ENCODE results near the gene CFLAR.
"Not testable (repeated sequence)": the region's sequence is repeated elsewhere in the genome, so short reads cannot be mapped to it uniquely, and the experiment has no call there.

CFLAR gene

DNA sequence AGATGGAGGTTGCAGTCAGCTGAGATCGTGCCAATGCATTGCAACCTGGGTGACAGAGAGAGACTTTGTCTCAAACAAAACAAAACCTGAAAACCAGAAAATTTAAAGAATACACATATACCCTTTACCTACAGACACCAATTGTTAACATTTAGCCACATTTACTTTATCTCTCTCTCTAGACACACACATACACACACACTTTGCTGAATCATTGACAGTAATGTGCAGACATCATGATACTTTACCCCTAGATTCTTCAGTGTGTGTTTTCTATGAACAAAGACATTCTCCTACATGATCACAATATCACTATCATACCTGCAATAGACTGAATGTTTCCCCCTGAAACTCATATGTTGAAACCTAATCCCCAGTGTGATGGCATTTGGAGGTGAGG, 10.2 kb upstream of the CFLAR start:
- Histone ChIP-seq H3K4me3 (ENCODE audit: low read depth, low read length) (no peak overlapping the region), H3K9me3 (ENCODE audit: control insufficient read depth, insufficient read depth, low read depth, low read length) (no peaks in the 10 kb centered on the region), H3K9ac (ENCODE audit: low read length) (no peak overlapping the region), H3K27me3 (ENCODE audit: control insufficient read depth, insufficient read depth, low read length) (no peaks in the 10 kb centered on the region), H3K4me1 (ENCODE audit: control insufficient read depth, insufficient read depth, low read length) (no peaks in the 10 kb centered on the region), H3K36me3 (ENCODE audit: control insufficient read depth, insufficient read depth, low read length) (no peaks in the 10 kb centered on the region), H3K27ac (ENCODE audit: low read depth, low read length) (no peak overlapping the region)

DNA sequence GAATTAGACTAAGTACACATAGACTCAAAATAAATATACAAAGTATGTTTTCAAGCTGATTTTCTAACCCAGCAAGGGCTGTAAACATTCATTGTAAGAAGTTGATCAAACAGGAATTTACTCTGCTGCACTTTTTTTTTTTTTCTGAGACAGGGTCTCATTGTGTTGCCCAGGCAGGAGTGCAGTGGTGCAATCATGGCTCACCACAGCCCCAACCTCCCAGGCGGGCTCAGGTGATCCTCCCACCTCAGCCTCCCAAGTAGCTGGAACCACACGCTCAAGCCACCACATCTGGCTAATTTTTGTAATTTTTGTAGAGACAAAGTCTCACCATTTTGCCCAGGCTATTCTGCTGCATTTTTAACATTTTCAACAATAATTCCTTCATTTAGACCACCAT, 8.3 kb upstream of the CFLAR start:
- Histone ChIP-seq H3K9ac (ENCODE audit: low read length) (no peak overlapping the region), H3K27ac (ENCODE audit: low read depth, low read length) (no peak overlapping the region), H3K27me3 (ENCODE audit: control insufficient read depth, insufficient read depth, low read length) (no peaks in the 10 kb centered on the region), H3K36me3 (ENCODE audit: control insufficient read depth, insufficient read depth, low read length) (no peaks in the 10 kb centered on the region), H3K4me1 (ENCODE audit: control insufficient read depth, insufficient read depth, low read length) (no peaks in the 10 kb centered on the region), H3K4me3 (ENCODE audit: low read depth, low read length) (no peak overlapping the region), H3K9me3 (ENCODE audit: control insufficient read depth, insufficient read depth, low read depth, low read length) (no peaks in the 10 kb centered on the region)

DNA sequence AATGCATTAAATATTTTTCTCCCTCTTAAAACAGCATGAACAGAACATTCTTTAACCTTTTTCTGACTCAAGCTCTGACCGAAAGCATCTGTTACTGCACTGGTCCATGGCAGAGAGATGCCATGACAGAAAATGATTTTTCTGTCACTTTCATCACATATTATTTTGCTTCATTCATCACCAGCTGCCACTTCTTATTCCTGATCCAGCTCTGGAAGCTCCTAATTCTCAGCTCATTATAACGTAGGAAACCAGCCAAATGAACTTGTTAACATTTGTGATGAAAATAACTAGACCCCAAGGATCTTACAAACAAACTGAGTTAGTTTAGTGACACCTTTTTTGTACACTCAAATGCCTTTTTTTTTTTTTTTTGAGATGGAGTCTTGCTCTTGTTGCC, 7.6 kb upstream of the CFLAR start:
- Histone ChIP-seq H3K4me1 (ENCODE audit: control insufficient read depth, insufficient read depth, low read length) (no peaks in the 10 kb centered on the region), H3K27me3 (ENCODE audit: control insufficient read depth, insufficient read depth, low read length) (no peaks in the 10 kb centered on the region), H3K9me3 (ENCODE audit: control insufficient read depth, insufficient read depth, low read depth, low read length) (no peaks in the 10 kb centered on the region), H3K9ac (ENCODE audit: low read length) (no peak overlapping the region), H3K27ac (ENCODE audit: low read depth, low read length) (no peak overlapping the region), H3K36me3 (ENCODE audit: control insufficient read depth, insufficient read depth, low read length) (no peaks in the 10 kb centered on the region), H3K4me3 (ENCODE audit: low read depth, low read length) (no peak overlapping the region)

DNA sequence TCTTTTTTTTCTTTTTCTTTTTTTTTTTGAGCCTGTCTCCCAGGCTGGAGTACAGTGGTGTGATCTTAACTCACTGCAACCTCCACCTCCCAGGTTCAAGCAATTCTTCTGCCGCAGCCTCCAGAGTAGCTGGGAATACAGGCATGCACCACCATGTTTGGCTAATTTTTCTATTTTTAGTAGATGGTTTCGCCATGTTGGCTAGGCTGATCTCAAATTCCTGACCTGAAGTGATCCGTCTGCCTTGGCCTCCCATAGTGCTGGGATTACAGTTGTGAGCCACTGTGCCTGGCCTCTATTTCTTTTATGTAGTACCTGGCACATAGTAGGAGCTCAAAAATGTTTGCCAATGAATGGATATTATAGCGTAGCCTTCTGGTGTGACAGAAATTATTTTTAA, 6.8 kb upstream of the CFLAR start:
- H3K27me3 ChIP-seq (ENCODE audit: control insufficient read depth, insufficient read depth, low read length): no peaks in the 10 kb centered on the region
- no peaks in the 10 kb centered on the region for H3K36me3 ChIP-seq (ENCODE audit: control insufficient read depth, insufficient read depth, low read length)
- no peak overlapping the region for H3K9ac ChIP-seq (ENCODE audit: low read length)
- H3K4me1 ChIP-seq (ENCODE audit: control insufficient read depth, insufficient read depth, low read length): no peaks in the 10 kb centered on the region
- no peak overlapping the region for H3K27ac ChIP-seq (ENCODE audit: low read depth, low read length)
- H3K9me3 ChIP-seq (ENCODE audit: control insufficient read depth, insufficient read depth, low read depth, low read length): no peaks in the 10 kb centered on the region
- H3K4me3 ChIP-seq (ENCODE audit: low read depth, low read length): no peak overlapping the region

DNA sequence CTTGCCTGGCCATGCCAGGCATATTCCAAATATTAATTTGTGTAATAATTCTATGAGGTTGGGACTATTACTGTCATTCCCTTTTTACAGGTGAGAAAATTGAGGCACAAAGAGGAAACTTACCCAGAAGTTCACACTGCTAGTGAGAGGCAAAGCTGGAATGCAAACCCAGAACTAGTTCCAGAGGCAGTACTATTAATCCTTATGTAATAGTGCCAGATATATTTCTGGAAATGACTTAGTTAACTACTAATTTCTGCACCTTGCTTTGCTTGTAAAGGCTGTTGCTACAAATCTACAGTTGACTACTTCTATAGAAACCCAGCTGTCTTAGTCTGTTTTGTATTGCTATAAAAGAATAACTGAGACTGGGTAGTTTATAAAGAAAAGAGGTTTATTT, 5.3 kb upstream of the CFLAR start:
- no peak overlapping the region for H3K27ac ChIP-seq (ENCODE audit: low read depth, low read length)
- H3K9me3 ChIP-seq (ENCODE audit: control insufficient read depth, insufficient read depth, low read depth, low read length): 0 out of 2 replicates have a peak, but pooled peaks cover 3% of the 10 kb centered on the region
- no peaks in the 10 kb centered on the region for H3K4me1 ChIP-seq (ENCODE audit: control insufficient read depth, insufficient read depth, low read length)
- H3K9ac ChIP-seq (ENCODE audit: low read length): no peak overlapping the region
- H3K27me3 ChIP-seq (ENCODE audit: control insufficient read depth, insufficient read depth, low read length): no peaks in the 10 kb centered on the region
- no peak overlapping the region for H3K4me3 ChIP-seq (ENCODE audit: low read depth, low read length)
- no peaks in the 10 kb centered on the region for H3K36me3 ChIP-seq (ENCODE audit: control insufficient read depth, insufficient read depth, low read length)

DNA sequence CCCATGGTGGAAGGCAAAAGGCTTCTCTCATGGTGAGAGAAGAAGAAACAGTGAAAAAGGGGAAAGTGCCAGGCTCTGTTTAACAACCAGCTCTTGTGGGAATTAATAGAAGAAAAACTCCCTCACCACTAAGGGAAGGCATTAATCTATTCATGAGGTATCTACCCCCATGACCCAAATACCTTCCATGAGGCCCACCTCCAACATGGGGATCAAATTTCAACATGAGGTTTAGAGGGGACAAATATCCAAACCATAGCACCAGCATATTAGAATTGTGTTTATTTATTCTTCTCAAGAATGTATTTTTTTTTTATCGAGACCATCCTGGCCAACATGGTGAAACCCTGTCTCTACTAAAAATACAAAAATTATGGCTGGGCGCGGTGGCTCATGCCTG, 4.9 kb upstream of the CFLAR start:
- Histone ChIP-seq H3K27me3 (ENCODE audit: control insufficient read depth, insufficient read depth, low read length) (no peaks in the 10 kb centered on the region), H3K4me1 (ENCODE audit: control insufficient read depth, insufficient read depth, low read length) (no peaks in the 10 kb centered on the region), H3K27ac (ENCODE audit: low read depth, low read length) (no peak overlapping the region), H3K9me3 (ENCODE audit: control insufficient read depth, insufficient read depth, low read depth, low read length) (0 out of 2 replicates have a peak, but pooled peaks cover 3% of the 10 kb centered on the region), H3K36me3 (ENCODE audit: control insufficient read depth, insufficient read depth, low read length) (no peaks in the 10 kb centered on the region), H3K4me3 (ENCODE audit: low read depth, low read length) (no peak overlapping the region), H3K9ac (ENCODE audit: low read length) (no peak overlapping the region)

DNA sequence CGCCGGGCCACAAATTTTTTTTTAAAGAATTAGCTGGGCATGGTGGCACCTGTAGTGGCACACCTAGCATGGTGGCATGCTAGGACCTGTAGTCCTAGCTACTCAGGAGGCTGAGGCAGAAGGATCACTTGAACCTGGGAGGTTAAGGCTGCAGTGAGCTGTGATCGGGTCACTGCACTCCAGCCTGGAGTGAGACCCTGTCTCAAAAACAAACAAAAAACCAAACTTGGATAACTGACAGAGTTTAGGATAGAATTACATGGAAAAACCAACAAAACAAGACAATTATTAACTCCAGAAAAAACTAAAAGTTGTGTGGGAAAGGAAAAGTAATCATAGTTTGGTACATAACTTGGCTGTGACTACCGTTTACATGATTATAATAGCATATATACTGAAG, 1.6 kb upstream of the CFLAR start:
- peaks cover 20% of the 10 kb centered on the region for H3K4me1 ChIP-seq (ENCODE audit: control insufficient read depth, insufficient read depth, low read length)
- no peaks in the 10 kb centered on the region for H3K36me3 ChIP-seq (ENCODE audit: control insufficient read depth, insufficient read depth, low read length)
- H3K4me3 ChIP-seq (ENCODE audit: low read depth, low read length): no peak overlapping the region
- no peaks in the 10 kb centered on the region for H3K27me3 ChIP-seq (ENCODE audit: control insufficient read depth, insufficient read depth, low read length)
- 0 out of 2 replicates have a peak, but pooled peaks cover 3% of the 10 kb centered on the region for H3K9me3 ChIP-seq (ENCODE audit: control insufficient read depth, insufficient read depth, low read depth, low read length)
- H3K9ac ChIP-seq (ENCODE audit: low read length): no peak overlapping the region
- no peak overlapping the region for H3K27ac ChIP-seq (ENCODE audit: low read depth, low read length)

DNA sequence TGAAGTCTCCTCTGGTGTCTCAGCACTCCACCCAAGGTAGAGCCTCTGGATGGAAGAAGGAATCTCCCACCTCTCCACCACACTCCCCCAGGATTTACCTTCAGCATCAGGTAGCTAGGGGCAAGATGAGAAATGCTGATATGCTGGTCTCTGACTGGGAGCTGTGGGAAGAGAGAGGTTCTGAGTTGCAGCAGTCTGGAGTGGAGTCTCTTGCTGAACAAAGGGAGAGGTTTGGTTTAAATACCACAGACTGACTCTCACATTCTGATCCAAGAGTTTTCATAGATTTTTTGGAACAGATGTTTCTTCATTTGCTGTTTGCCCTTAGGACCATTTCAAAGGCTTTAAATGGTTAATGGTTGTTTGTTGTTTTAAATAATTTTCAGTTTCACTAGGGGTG, 1.1 kb upstream of the CFLAR start:
- H3K36me3 ChIP-seq (ENCODE audit: control insufficient read depth, insufficient read depth, low read length): no peaks in the 10 kb centered on the region
- no peaks in the 10 kb centered on the region for H3K27me3 ChIP-seq (ENCODE audit: control insufficient read depth, insufficient read depth, low read length)
- 0 out of 2 replicates have a peak, but pooled peaks cover 3% of the 10 kb centered on the region for H3K9me3 ChIP-seq (ENCODE audit: control insufficient read depth, insufficient read depth, low read depth, low read length)
- H3K4me3 ChIP-seq (ENCODE audit: low read depth, low read length): no peak overlapping the region
- H3K9ac ChIP-seq (ENCODE audit: low read length): no peak overlapping the region
- no peak overlapping the region for H3K27ac ChIP-seq (ENCODE audit: low read depth, low read length)
- peaks cover 22% of the 10 kb centered on the region for H3K4me1 ChIP-seq (ENCODE audit: control insufficient read depth, insufficient read depth, low read length)

DNA sequence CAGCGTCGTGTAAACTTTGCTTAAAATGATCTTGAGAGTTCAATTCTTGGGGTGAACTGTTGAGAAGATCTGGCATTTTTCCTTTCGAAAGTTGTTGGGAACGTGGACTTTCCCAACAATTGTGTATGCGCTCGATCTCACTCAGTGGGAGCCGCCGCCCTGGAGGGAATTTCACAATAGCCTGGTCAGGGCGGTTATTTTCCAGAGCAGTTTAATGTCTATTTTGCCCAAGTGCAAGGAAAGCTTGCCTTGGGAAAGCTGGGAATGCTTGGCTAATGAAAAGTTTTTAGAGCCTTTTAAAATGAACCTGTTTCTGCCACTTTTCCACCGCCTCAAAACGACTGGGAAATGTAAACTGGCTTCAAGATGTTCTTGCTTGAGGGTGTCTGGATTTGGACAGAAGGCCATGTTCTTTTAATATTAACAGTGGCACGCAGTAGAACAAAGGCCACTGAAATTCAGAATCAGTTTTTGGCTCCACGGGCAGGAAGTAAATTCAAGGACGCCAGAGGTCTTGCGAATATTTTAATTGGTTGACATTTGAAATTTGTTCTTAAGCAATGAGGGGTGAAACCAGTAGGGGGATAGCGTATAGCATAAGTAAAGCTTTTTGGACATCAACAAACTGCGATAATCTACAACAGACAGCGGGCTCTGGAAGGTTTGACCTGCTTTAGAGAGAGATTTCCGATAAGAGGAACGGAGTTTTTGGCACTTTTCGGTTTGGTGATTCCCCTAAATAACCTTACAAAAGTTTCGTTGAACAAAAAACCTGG, 1.2 kb downstream of the CFLAR start:
- Histone ChIP-seq H3K9ac (ENCODE audit: low read length) (peak overlapping the region; percentile 74), H3K36me3 (ENCODE audit: control insufficient read depth, insufficient read depth, low read length) (no peaks in the 10 kb centered on the region), H3K27ac (ENCODE audit: low read depth, low read length) (peak overlapping the region; percentile 3)

DNA sequence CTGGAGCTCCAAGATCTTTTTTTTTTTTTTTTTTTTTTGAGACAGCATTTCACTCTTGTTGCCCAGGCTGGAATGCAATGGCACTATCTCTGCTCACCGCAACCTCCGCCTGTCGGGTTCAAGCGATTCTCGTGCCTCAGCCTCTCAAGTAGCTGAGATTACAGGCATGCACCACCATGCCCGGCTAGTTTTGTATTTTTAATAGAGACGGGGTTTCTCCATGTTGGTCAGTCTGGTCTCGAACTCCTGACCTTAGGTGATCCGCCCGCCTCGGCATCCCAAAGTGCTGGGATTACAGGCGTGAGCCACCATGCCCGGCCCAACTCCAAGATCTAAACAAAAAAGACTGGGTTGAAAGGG, 1.8 kb downstream of the CFLAR start:
- H3K9me3 ChIP-seq (ENCODE audit: control insufficient read depth, insufficient read depth, low read depth, low read length); H3K36me3 ChIP-seq (ENCODE audit: control insufficient read depth, insufficient read depth, low read length); H3K27me3 ChIP-seq (ENCODE audit: control insufficient read depth, insufficient read depth, low read length): not testable (repeated sequence)
- Histone ChIP-seq H3K4me3 (ENCODE audit: low read depth, low read length) (peak overlapping the region; percentile 72), H3K27ac (ENCODE audit: low read depth, low read length) (peak overlapping the region; percentile 3; the same call in 1 of the 2 replicates), H3K9ac (ENCODE audit: low read length) (peak overlapping the region; percentile 73), H3K4me1 (ENCODE audit: control insufficient read depth, insufficient read depth, low read length) (peaks cover 24% of the 10 kb centered on the region)

More for the DNA sequence above, 1.2 kb downstream of the CFLAR start:
- Histone ChIP-seq H3K27me3 (ENCODE audit: control insufficient read depth, insufficient read depth, low read length) (no peaks in the 10 kb centered on the region), H3K9me3 (ENCODE audit: control insufficient read depth, insufficient read depth, low read depth, low read length) (0 out of 2 replicates have a peak, but pooled peaks cover 3% of the 10 kb centered on the region), H3K4me1 (ENCODE audit: control insufficient read depth, insufficient read depth, low read length) (peaks cover 22% of the 10 kb centered on the region), H3K4me3 (ENCODE audit: low read depth, low read length) (peak overlapping the region; percentile 56)

DNA sequence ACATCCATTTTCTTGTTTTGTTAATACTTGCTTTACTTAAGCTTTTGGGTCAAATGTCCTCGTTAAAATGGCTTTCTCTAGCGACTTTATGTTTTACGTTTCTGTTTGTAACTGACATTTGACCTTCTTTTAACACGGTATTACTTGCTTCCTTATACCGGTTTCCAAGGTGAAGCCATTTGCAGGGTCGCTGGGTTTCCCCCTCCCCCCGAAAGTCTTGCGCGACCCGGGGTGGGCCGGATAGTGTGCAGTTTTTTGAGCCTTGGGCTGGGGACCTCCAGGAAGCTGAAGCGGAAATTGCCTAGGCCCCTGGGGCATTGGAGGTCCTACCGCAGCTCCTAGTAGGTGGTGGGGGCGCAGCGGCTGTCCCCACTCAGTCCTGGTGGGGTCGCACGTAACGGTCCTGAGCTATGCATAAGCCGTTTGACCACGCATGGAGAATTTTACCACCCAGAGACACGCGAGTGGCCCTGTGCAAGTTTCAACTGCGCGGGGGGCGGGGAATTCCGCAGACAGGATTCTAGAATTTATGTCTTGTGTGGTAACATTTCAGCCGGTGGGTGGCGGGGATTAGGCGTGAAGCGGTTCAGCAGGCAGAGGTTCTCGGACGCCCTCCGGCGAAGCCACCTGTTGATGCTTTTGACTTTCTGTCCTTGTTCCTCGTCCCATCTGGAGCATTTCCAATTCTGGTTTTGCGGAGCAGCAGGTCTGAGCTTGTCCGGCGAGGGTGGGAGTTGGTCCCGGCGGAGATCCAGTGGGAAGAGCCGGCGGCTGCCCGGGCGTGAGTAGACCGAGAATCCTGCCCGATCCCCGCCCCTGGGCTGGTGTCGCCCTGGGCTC, 2.4 kb downstream of the CFLAR start:
- Histone ChIP-seq H3K4me1 (ENCODE audit: control insufficient read depth, insufficient read depth, low read length) (peaks cover 24% of the 10 kb centered on the region), H3K27ac (ENCODE audit: low read depth, low read length) (peak overlapping the region; percentile 50; the same call in 1 of the 2 replicates), H3K9me3 (ENCODE audit: control insufficient read depth, insufficient read depth, low read depth, low read length) (0 out of 2 replicates have a peak, but pooled peaks cover 3% of the 10 kb centered on the region), H3K36me3 (ENCODE audit: control insufficient read depth, insufficient read depth, low read length) (no peaks in the 10 kb centered on the region), H3K27me3 (ENCODE audit: control insufficient read depth, insufficient read depth, low read length) (no peaks in the 10 kb centered on the region), H3K9ac (ENCODE audit: low read length) (peak overlapping the region; percentile 73), H3K4me3 (ENCODE audit: low read depth, low read length) (peak overlapping the region; percentile 72)

All from HUES6 (cell line).